ENCODE measurements around the gene THBS3. TPM values are rescaled to one million over a fixed set of nuclear protein-coding genes. Genes with fewer than 3 reads are reported as not detected.

The THBS3 gene
- polyA plus RNA-seq, 4 donors, result 11.3 to 24.9 (median 14.8) TPM

- FAIRE-seq, result no peak
Measured at GRCh38 chr1:155206891-155207805, 549 bp downstream of the THBS3 start.

GRCh38 chr1:155205969-155206593, 1.6 kb downstream of the THBS3 start:
- WGBS, 3 donors, result 65 to 76% (median 73%) methylated on average over 9 of the region's 9 CpGs
- H3K27ac ChIP-seq (ENCODE audit: low read depth in 1 of 3, low read length in 2 of 3), result no peak overlapping the region
- H3K4me1 ChIP-seq (ENCODE audit: control insufficient read depth in 3 of 3, insufficient read depth in 2 of 3, low read depth in 1 of 3, low read length in 2 of 3), result peaks cover 0 to 22% (median 8%) of the 10 kb centered on the region in 3 donors
- no peak for DNase-seq
- peaks cover 0 to 23% (median 0%) of the 10 kb centered on the region in 3 donors for H3K36me3 ChIP-seq (ENCODE audit: control insufficient read depth in 3 of 3, insufficient read depth in 2 of 3, low read depth in 1 of 3, low read length in 3 of 3)
- FAIRE-seq, result no peak
- no peaks in the 10 kb centered on the region for H3K9me3 ChIP-seq (ENCODE audit: control insufficient read depth in 2 of 2, insufficient read depth in 1 of 2, low read depth in 1 of 2, low read length in 1 of 2)
- H3K27me3 ChIP-seq (ENCODE audit: control insufficient read depth in 3 of 3, insufficient read depth in 3 of 3, low read length in 3 of 3), result no peaks in the 10 kb centered on the region
- no peak overlapping the region for H3K4me3 ChIP-seq (ENCODE audit: low read depth in 1 of 3, low read length in 3 of 3)

More at GRCh38 chr1:155206891-155207805, 549 bp downstream of the THBS3 start:
- Histone ChIP-seq H3K4me3 (ENCODE audit: low read depth in 1 of 3, low read length in 3 of 3) (peak overlapping the region in 1 of 3 donors; percentile 86), H3K27ac (ENCODE audit: low read depth in 1 of 3, low read length in 2 of 3) (peak overlapping the region in 2 of 3 donors; percentile 98 to 100), H3K9me3 (ENCODE audit: control insufficient read depth in 2 of 2, insufficient read depth in 1 of 2, low read depth in 1 of 2, low read length in 1 of 2) (no peaks in the 10 kb centered on the region), H3K4me1 (ENCODE audit: control insufficient read depth in 3 of 3, insufficient read depth in 2 of 3, low read depth in 1 of 3, low read length in 2 of 3) (peaks cover 0 to 22% (median 8%) of the 10 kb centered on the region in 3 donors), H3K27me3 (ENCODE audit: control insufficient read depth in 3 of 3, insufficient read depth in 3 of 3, low read length in 3 of 3) (no peaks in the 10 kb centered on the region), H3K36me3 (ENCODE audit: control insufficient read depth in 3 of 3, insufficient read depth in 2 of 3, low read depth in 1 of 3, low read length in 3 of 3) (peaks cover 0 to 22% (median 0%) of the 10 kb centered on the region in 3 donors)
- 25 to 32% (median 30%) methylated on average over 13 of the region's 13 CpGs for WGBS, 3 donors
- DNase-seq, result peak; percentile 89 to 91

- Histone ChIP-seq H3K4me3 (ENCODE audit: low read depth in 1 of 3, low read length in 3 of 3) (no peak overlapping the region), H3K27ac (ENCODE audit: low read depth in 1 of 3, low read length in 2 of 3) (no peak overlapping the region), H3K27me3 (ENCODE audit: control insufficient read depth in 3 of 3, insufficient read depth in 3 of 3, low read length in 3 of 3) (no peaks in the 10 kb centered on the region), H3K36me3 (ENCODE audit: control insufficient read depth in 3 of 3, insufficient read depth in 2 of 3, low read depth in 1 of 3, low read length in 3 of 3) (peaks cover 0 to 31% (median 0%) of the 10 kb centered on the region in 3 donors), H3K9me3 (ENCODE audit: control insufficient read depth in 2 of 2, insufficient read depth in 1 of 2, low read depth in 1 of 2, low read length in 1 of 2) (no peaks in the 10 kb centered on the region), H3K4me1 (ENCODE audit: control insufficient read depth in 3 of 3, insufficient read depth in 2 of 3, low read depth in 1 of 3, low read length in 2 of 3) (peaks cover 0 to 22% (median 8%) of the 10 kb centered on the region in 3 donors)
- DNase-seq (no peak), FAIRE-seq (no peak)
- 72 to 89% (median 80%) methylated on average over 14 of the region's 14 CpGs for WGBS, 3 donors
Measured at GRCh38 chr1:155205035-155205434, 2.7 kb downstream of the THBS3 start.

GRCh38 chr1:155202731-155203515, 4.8 kb downstream of the THBS3 start:
- Histone ChIP-seq H3K36me3 (ENCODE audit: control insufficient read depth in 3 of 3, insufficient read depth in 2 of 3, low read depth in 1 of 3, low read length in 3 of 3) (peaks cover 0 to 40% (median 0%) of the 10 kb centered on the region in 3 donors), H3K4me3 (ENCODE audit: low read depth in 1 of 3, low read length in 3 of 3) (no peak overlapping the region), H3K9me3 (ENCODE audit: control insufficient read depth in 2 of 2, insufficient read depth in 1 of 2, low read depth in 1 of 2, low read length in 1 of 2) (no peaks in the 10 kb centered on the region), H3K27me3 (ENCODE audit: control insufficient read depth in 3 of 3, insufficient read depth in 3 of 3, low read length in 3 of 3) (no peaks in the 10 kb centered on the region), H3K27ac (ENCODE audit: low read depth in 1 of 3, low read length in 2 of 3) (no peak overlapping the region), H3K4me1 (ENCODE audit: control insufficient read depth in 3 of 3, insufficient read depth in 2 of 3, low read depth in 1 of 3, low read length in 2 of 3) (peaks cover 0 to 11% (median 6%) of the 10 kb centered on the region in 3 donors)
- WGBS, 3 donors, result 86 to 92% (median 89%) methylated on average over 19 of the region's 19 CpGs
- DNase-seq, result no peak
- no peak for FAIRE-seq

GRCh38 chr1:155202198-155202597, 5.5 kb downstream of the THBS3 start:
- 72 to 91% (median 79%) methylated on average over 7 of the region's 7 CpGs for WGBS, 3 donors
- H3K27ac ChIP-seq (ENCODE audit: low read depth in 1 of 3, low read length in 2 of 3), result no peak overlapping the region
- DNase-seq (no peak), FAIRE-seq (no peak)
- peaks cover 0 to 3% (median under 1%) of the 10 kb centered on the region in 3 donors for H3K4me1 ChIP-seq (ENCODE audit: control insufficient read depth in 3 of 3, insufficient read depth in 2 of 3, low read depth in 1 of 3, low read length in 2 of 3)
- H3K4me3 ChIP-seq (ENCODE audit: low read depth in 1 of 3, low read length in 3 of 3), result no peak overlapping the region
- H3K27me3 ChIP-seq (ENCODE audit: control insufficient read depth in 3 of 3, insufficient read depth in 3 of 3, low read length in 3 of 3), result no peaks in the 10 kb centered on the region
- H3K9me3 ChIP-seq (ENCODE audit: control insufficient read depth in 2 of 2, insufficient read depth in 1 of 2, low read depth in 1 of 2, low read length in 1 of 2), result no peaks in the 10 kb centered on the region
- peaks cover 0 to 48% (median 0%) of the 10 kb centered on the region in 3 donors for H3K36me3 ChIP-seq (ENCODE audit: control insufficient read depth in 3 of 3, insufficient read depth in 2 of 3, low read depth in 1 of 3, low read length in 3 of 3)

GRCh38 chr1:155200920-155201319, 6.8 kb downstream of the THBS3 start:
- Histone ChIP-seq H3K4me1 (ENCODE audit: control insufficient read depth in 3 of 3, insufficient read depth in 2 of 3, low read depth in 1 of 3, low read length in 2 of 3) (no peaks in the 10 kb centered on the region), H3K4me3 (ENCODE audit: low read depth in 1 of 3, low read length in 3 of 3) (no peak overlapping the region), H3K36me3 (ENCODE audit: control insufficient read depth in 3 of 3, insufficient read depth in 2 of 3, low read depth in 1 of 3, low read length in 3 of 3) (peaks cover 0 to 56% (median 0%) of the 10 kb centered on the region in 3 donors), H3K9me3 (ENCODE audit: control insufficient read depth in 2 of 2, insufficient read depth in 1 of 2, low read depth in 1 of 2, low read length in 1 of 2) (no peaks in the 10 kb centered on the region), H3K27ac (ENCODE audit: low read depth in 1 of 3, low read length in 2 of 3) (no peak overlapping the region), H3K27me3 (ENCODE audit: control insufficient read depth in 3 of 3, insufficient read depth in 3 of 3, low read length in 3 of 3) (no peaks in the 10 kb centered on the region)
- no peak for FAIRE-seq
- no peak for DNase-seq
- 86 to 87% (median 87%) methylated on average over 5 of the region's 5 CpGs for WGBS, 3 donors

GRCh38 chr1:155199792-155200191, 7.9 kb downstream of the THBS3 start:
- DNase-seq (no peak), FAIRE-seq (no peak)
- Histone ChIP-seq H3K27me3 (ENCODE audit: control insufficient read depth in 3 of 3, insufficient read depth in 3 of 3, low read length in 3 of 3) (peaks cover 0 to 7% (median 0%) of the 10 kb centered on the region in 3 donors), H3K4me1 (ENCODE audit: control insufficient read depth in 3 of 3, insufficient read depth in 2 of 3, low read depth in 1 of 3, low read length in 2 of 3) (peaks cover 0 to 6% (median 0%) of the 10 kb centered on the region in 3 donors), H3K4me3 (ENCODE audit: low read depth in 1 of 3, low read length in 3 of 3) (no peak overlapping the region), H3K9me3 (ENCODE audit: control insufficient read depth in 2 of 2, insufficient read depth in 1 of 2, low read depth in 1 of 2, low read length in 1 of 2) (no peaks in the 10 kb centered on the region), H3K36me3 (ENCODE audit: control insufficient read depth in 3 of 3, insufficient read depth in 2 of 3, low read depth in 1 of 3, low read length in 3 of 3) (peaks cover 0 to 49% (median 0%) of the 10 kb centered on the region in 3 donors), H3K27ac (ENCODE audit: low read depth in 1 of 3, low read length in 2 of 3) (no peak overlapping the region)
- WGBS, 3 donors, result 80 to 88% (median 83%) methylated on average over 4 of the region's 4 CpGs

- FAIRE-seq (no peak), DNase-seq (no peak)
- Histone ChIP-seq H3K9me3 (ENCODE audit: control insufficient read depth in 2 of 2, insufficient read depth in 1 of 2, low read depth in 1 of 2, low read length in 1 of 2) (no peaks in the 10 kb centered on the region), H3K27ac (ENCODE audit: low read depth in 1 of 3, low read length in 2 of 3) (no peak overlapping the region), H3K4me3 (ENCODE audit: low read depth in 1 of 3, low read length in 3 of 3) (no peak overlapping the region), H3K27me3 (ENCODE audit: control insufficient read depth in 3 of 3, insufficient read depth in 3 of 3, low read length in 3 of 3) (peaks cover 0 to 20% (median 0%) of the 10 kb centered on the region in 3 donors), H3K36me3 (ENCODE audit: control insufficient read depth in 3 of 3, insufficient read depth in 2 of 3, low read depth in 1 of 3, low read length in 3 of 3) (peaks cover 0 to 47% (median 0%) of the 10 kb centered on the region in 3 donors), H3K4me1 (ENCODE audit: control insufficient read depth in 3 of 3, insufficient read depth in 2 of 3, low read depth in 1 of 3, low read length in 2 of 3) (peaks cover 0 to 15% (median 0%) of the 10 kb centered on the region in 3 donors)
- 90 to 98% (median 97%) methylated on average over 3 of the region's 3 CpGs for WGBS, 3 donors
Measured at GRCh38 chr1:155198547-155198906, 9.2 kb downstream of the THBS3 start.
